GM18520 (cell line): ENCODE data around the gene ADAM30.
"Not testable (repeated sequence)": the region's sequence is repeated elsewhere in the genome, so short reads cannot be mapped to it uniquely, and the experiment has no call there.

Experiments used
- ATAC-seq: cut with Tn5 transposase; IDR thresholded peaks from one replicate; pipeline ENCODE4 v1.9.1; 2021; ENCODE audit not compliant: unreplicated experiment

Gene ADAM30

DNA sequence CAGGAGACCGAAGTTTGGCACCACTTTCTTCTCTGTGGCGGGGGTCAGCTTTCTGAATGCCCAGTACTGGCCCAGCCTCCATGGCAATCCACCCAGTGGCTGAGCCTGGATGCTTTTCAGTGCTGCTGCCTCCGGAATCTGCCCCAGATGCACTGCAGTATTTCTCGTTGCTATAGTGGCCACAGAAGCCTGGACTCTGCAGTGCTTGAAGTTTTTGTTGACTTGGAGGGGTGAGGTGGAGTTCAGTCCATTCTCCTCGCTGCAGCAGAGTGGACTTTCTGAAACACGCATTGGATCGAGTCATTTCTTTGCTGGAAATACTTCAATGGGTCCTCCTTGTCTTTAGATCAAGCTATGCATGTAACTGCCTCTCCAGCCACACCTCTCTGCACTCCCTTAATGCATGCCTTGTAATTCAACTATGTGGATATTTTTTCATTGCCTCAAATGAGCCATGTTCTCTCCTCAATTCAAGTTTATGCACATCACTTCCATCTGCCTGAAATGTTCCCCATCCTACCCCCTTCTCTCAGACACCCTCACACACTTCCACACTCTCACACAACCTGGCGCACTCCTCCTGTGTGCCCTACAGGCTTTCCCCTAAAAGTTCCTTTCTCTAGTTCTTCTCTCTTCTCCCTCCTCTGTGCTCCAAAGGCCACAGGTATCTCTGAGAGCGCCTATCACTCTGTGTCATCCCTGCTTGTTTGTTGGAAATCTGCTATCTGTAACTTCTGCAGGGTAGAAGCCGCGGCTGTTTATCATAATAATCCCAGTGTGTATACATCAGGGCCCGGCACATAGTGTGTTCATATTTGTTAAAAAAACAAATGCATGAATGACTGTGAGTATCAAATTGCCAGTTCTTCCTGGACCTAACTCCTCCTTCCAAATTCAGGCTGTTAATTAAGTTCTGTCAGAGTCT lies 16.5 kb downstream of the ADAM30 start:
- no peak for ATAC-seq

DNA sequence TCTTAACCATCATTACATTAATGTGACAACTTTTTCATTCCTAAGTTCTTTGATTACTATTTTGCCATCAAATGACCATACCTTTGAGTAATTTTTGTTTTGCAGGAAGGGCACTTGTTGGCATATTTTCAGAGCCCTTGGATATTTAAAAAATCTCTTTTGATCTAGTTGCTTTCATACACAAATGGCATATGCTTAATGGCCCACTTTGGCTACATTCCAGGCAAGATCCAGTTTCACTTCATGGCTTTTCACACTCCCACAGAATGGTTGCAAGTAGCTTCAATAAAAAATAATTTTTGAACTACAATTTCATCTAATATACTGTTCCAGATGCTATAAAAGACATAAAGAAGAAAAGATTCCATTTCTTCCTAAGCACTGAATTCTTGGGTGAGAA lies 18.1 kb downstream of the ADAM30 start:
- ATAC-seq: no peak

DNA sequence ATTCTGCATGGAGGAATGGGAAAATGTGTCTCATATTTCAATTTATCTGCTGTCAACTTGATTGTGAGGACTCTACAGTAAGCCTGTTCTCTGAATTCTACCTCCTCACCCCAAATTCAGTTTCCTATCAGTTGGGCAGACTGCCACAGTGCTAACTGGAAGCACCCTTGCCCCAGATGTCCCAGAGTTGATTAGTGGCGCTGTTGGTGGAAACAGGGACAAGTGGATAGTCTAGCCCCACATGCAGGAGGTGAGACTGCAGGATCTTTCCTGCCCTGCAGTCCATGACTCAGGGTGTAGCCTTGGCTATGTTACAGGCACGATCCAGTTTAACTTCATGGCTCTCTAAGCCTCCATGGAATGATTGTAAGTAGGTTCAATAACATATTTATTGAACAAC lies 22.1 kb downstream of the ADAM30 start:
- ATAC-seq: no peak

DNA sequence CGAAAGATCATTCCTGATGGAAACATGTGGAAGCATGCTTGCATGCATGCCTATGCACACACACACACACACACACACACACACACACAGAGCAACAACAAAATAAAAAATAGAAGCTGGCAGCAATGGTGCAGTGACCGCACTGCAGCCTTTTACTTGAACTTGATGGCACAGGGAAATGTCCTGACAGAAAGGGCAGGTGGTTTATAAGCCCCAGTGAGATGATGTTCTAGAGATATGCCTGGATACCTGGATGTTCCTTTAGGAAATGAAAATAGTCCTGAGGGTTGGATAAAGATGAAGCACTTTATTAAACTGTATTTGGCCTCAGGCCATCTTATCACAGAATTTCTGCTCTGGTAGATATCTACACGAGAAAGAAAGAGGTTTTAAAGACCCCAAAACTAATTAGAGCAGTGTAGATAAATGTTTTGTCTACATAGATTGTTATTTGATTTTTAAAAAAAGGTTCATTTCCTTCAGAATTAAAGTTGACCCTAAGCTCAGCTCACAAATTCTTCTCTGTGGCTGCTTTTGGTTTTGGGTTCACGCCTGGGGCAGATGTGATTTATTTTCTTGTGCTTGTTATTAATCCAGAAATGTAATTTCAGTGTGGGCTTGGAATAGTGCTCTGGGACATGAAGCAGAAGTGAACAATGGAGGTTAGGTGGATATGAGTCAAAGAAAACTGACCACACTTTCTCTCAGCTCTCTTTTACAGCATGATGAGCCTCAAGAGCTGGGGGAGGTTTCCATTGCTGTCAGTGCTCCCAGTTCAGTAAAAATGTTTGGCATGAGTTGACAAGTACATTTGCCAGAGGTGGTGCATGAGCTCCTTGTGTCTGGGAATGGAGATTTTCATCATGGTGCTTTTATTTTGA lies 22.9 kb downstream of the ADAM30 start:
- ATAC-seq: no peak

DNA sequence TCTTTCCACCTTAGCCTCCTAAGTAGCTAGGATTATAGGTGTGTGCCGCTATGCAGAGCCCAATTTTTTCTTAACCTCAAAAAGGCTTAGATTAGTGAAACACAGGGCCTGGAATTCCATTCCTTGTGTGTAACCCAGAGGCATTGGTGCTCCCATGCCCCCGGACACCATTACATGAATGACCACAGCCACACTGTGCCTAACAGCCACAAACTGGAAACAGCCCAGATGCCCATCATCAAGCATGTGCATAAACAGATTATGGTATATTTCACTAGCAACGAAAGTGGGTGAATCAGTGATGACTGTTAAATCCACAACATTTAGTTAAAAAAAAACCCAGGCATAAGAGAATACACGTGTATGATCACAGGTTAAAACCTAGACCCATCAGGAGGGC lies 24.4 kb downstream of the ADAM30 start:
- no peak for ATAC-seq

DNA sequence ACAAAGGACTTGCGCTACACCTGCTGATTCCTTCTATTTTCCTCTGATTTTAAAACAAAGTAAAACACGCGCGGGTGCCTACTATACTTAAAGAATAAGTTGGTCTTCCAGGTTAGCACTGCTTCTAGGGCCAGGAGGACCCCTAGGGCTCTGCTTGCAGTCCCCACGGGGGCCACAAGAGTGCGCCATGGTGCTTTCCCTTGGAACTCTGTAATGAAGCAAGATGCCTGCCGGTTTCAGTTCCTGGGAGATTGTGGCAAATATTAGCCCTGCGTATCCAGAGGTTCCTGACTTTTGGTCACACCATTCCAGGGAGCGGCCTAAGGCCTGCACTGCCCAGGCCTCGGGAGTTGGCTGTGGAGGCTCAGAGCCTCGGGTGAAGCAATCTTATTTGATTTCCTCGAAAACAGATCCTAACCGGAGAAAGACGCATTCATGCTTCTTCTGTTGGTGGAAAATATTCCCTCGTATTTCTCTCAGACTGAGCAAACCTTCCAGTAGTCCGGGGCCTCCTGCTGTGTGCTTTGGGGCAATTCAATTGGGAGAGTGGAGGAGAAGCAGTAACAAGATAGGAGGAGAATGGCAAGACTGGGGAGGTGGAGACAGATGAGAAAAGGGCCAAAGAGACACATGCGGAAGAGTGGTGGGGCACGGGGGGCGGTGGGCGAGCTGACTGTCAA lies 25.3 kb downstream of the ADAM30 start:
- ATAC-seq: no peak

DNA sequence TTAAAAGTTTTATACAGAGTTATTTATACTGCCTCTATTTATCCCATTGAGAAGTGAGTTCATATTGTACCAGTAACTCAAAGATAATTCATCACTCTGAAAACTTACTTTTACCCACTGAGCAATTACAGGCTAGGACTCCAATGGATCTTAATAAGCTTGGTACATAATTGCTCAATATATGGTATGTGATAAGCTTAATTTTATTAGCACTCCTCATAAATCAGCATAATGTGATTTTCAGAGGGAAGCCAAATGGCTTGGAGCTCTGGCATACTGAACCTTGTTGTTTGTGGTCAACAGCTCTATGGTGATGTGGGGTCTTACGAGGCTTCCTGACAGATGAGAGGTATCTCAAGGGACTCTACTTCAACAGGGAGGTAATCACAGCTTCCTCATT lies 26.3 kb downstream of the ADAM30 start:
- ATAC-seq: no peak

DNA sequence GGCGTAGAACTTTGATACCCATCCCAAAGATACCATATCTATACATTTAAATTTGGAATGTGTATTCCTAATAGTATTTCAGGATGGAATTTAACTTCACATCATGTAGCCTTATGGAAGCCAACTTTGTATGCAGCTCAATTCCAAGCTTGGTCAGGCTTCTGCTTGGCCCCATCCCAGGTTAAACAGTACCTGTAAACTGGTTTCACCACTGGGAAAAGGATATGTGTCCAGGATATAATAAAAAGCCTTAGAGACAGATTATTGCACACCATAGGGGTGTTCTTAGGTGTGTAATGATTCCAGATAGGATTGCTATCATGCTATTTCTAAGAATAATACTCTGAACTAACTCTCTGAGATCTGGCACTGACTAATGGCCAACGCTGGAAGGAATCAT lies 28.1 kb downstream of the ADAM30 start:
- no peak for ATAC-seq

DNA sequence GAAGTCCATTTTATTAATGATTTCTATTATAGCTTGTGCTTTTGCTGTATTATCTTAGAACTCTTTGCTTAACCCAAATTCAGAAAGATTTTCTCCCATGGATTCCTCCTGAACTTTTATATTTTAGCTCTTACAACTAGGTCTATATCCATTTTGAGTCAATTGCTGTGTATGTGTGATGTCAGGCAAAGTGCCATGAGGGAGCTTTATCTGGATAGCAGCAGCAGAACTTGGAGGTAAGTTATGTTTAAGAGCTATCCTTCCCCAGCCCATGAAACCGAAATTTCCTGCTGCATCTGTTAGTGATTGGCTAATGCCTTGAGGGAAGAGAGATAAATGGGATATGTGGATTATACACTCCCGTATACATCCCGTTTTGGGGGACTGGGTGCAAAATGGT lies 29.9 kb downstream of the ADAM30 start:
- ATAC-seq: no peak

DNA sequence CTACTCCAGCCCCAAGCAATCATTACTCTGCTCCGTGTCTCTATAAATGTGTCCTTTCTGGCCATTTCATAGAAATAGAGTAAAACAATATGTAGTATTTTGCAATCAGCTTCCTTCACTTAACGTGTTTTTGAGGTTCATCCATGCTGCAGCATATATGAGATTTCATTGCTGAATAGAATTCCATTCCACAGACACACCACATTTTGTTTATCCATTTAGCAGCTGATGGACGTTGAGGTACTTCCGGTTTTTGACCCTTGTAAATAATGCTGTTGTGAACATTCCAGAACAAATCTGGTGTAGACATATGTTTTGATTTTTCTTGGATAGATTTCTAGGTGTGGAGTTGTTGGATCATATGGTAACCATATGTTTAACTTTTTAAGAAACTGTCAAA lies 30.7 kb downstream of the ADAM30 start:
- ATAC-seq: no peak

DNA sequence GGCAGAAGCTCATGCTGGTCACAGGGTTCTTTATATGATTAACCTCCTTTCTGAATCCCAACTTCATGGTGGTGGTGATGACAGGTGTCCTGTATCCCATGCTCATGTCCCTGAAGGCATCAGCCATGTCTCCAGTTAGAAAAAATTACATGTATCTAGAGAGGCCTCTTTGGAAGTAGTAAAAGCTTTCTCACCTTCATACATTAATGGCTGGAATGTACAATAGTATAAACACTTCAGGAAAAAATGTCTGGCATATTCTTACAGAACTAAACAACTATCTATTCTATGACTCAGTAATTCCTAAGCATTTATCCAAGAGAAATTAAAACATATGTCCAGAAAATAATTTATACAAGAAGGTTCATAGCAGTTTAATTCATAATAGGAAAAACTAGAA lies 34.0 kb downstream of the ADAM30 start:
- ATAC-seq: no peak

DNA sequence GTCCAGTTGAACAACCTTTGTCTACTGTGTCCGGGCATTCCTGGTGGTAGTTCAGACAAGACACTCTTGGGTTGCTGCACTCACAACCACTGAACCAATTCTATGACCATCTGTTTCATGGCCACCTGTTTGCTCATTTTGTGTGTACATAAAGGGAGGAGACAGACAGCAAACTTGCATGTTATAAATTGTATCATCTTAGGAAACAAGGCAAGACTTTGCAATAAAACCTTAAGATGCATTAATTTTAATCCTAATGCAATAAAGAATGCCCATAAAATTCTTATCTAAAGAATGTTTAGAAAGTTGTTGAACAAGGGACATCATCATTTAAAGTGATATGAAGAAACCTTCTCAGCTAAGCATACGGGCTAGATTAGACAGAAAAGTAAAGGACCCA lies 34.8 kb downstream of the ADAM30 start:
- no peak for ATAC-seq

DNA sequence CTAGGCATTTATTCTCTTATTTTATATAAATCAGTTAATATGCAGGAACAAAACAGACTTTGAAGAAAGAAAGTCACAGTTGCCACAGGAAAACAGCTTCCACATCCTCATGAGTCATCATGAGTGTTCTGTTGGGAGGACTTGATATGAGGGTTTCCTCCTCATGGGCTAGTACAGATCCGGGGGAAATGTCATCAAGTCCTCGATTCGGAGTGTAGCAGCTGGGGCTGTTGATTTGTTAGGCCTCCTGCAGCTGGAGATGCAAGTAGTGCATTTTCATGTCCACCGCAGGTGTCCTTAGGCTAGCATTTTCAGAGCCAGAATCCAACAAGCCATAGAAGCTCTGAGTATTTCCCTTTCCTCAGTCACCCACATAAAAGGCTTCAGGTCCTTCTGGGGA lies 36.7 kb downstream of the ADAM30 start:
- no peak for ATAC-seq

DNA sequence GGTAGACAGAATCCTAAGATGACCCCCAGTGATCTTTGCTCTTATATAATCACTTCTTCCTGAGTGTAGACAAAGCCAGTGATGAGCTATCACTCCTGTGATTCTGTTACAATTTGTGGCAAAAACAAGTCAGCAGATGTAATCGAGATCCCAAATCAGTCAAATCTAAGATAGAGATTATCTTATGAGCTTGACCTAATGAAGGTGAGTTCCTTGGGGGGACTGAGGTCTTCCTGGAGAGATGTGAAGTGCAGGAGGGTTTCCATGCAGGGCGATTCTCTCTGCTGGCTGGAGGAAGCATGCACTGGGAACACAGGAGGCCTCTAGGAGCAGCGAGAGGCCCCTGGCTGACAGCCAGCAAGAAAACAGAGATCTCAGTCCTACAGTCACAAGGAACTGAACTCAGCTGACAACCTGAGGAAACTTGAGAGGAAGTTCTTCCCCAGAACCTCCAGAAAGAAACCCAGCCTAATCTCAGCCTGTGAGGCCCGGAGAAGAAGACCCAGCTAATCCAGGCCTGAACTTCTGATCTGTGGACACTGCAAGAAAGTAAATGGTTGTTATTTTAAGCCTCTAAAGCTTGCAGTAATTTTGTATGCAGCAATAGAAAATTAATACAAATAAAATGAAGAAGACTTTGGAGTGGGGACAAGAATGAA lies 37.6 kb downstream of the ADAM30 start:
- ATAC-seq: not testable (repeated sequence)

DNA sequence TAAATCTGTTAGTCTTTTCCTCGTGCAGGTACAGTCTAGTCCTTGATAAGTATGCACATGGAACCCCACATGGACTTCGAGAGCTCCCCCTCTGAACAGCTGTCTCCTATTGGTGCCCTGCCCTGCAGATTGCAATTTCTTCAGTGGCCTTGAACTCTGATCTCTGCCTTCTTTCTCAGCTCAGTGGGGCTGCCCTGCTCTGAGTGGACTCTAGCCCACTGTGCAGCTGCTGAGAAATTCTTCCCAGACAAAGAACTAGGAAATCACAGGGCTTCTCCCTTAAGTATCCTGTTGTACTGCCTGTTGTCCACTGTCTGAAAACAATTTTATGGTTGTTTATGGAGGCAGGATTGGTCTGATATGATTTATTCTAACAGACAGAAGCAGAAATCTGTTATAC lies 38.2 kb downstream of the ADAM30 start:
- no peak for ATAC-seq

DNA sequence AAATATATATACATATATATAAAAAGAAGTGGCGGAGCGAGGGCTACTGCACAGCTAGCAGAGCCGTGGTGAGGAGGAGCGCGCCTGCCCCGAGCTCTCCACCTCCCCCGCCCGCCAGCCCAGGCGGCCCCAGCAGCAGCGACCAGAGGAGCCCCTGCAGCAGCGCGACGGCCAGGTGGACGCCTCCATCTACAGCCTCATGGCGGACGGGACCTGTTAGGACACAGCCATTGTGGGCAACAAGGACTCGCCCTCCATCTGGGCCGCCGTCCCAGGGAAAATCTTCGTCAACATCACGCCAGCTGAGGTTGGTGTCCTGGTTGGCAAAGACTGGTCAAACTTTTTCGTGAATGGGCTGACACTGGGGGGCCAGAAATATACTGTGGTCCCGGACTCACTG lies 43.2 kb downstream of the ADAM30 start:
- ATAC-seq: no peak

DNA sequence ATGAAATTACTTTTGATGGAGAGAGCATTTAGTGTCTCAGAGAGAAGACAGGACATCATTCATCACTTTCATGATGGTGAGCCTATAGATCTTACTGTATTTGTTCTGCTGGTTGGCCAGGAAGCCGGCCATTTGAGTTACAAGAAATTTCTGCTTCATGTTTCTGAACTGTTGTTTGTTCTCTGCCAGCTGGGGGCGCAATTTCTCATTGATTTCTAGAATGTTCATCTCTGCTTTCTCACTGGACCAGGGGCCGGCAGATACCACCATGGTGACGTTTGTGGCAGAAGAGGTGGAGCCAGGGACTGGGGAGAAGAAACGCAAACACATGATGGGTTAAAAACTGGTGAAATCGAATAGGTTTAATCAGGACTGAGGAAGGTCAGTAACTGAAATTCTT lies 52.1 kb downstream of the ADAM30 start:
- not testable (repeated sequence) for ATAC-seq
